GM12878 (cell line): Measurements from ENCODE around the gene RASA4B. TPM values are rescaled to one million over a fixed set of nuclear protein-coding genes. Genes with fewer than 3 reads are reported as not detected.

Experiments
- ATAC-seq: fragments of 200-7000 bp; cut with Tn5 transposase; 3 replicates; pipeline ENCODE4 v1.9.1; 2020; ENCODE audit warnings: mild to moderate bottlenecking, moderate library complexity
- BruUV-seq: library from RNA; stranded (reverse); fragments of 400-500 nt; replicated peaks from 2 replicates; lab custom pipeline; 2021; lab: Mats Ljungman, UMichigan
- CTCF ChIA-PET: fragments of 300-600 bp; sonication (Branson Sonifier 250); formaldehyde crosslinking; extraction: SDS; loops from one replicate; lab custom pipeline; 2021; ENCODE audit warnings: inconsistent platforms; lab: Yijun Ruan, JAX
- POLR2A ChIA-PET: fragments of 350-600 bp; formaldehyde crosslinking; extraction: SDS; loops from one replicate; lab custom pipeline; 2021; ENCODE audit warnings: inconsistent platforms; lab: Charles Lee
- RAD21 ChIA-PET: fragments of 300-600 bp; sonication (Branson Sonifier 250); formaldehyde crosslinking; loops from one replicate; lab custom pipeline; 2023; ENCODE audit warnings: antibody characterized with exemption; ENCODE audit not compliant: unreplicated experiment; lab: Charles Lee
- SMC1A ChIA-PET: fragments of 300-600 bp; sonication (Branson Sonifier 250); formaldehyde crosslinking; loops from one replicate; lab custom pipeline; 2023; ENCODE audit not compliant: unreplicated experiment, uncharacterized antibody; lab: Charles Lee
- DNase-seq: peaks from one replicate; pipeline ENCODE4 v3.0.0-alpha.2; 2011; ENCODE audit warnings: low read depth, low spot score
- FAIRE-seq: peaks from 3 replicates; lab custom pipeline; 2011; peaks lifted over from hg19 to GRCh38; lab: Jason Lieb, UNC
- H2AFZ ChIP-seq: 2 replicates; pipeline ENCODE4 v1.6.0; 2011; ENCODE audit warnings: low read depth, low read length, control low read depth; ENCODE audit not compliant: control insufficient read depth
- H3K27ac ChIP-seq: 2 replicates; pipeline ENCODE4 v1.5.1; 2011; ENCODE audit warnings: control low read depth; ENCODE audit not compliant: control insufficient read depth, insufficient read depth
- H3K27me3 ChIP-seq, 2 experiments: replicated peaks in 1 of 2; 2 replicates each; pipeline versions ENCODE4 v1.6.0 to v1.6.1; 2011; ENCODE audit warnings: low read length in 1 of 2; ENCODE audit not compliant: control insufficient read depth in 2 of 2, insufficient read depth in 2 of 2
- H3K36me3 ChIP-seq, 2 experiments: 2 replicates each; pipeline ENCODE4 v1.5.1; 2011; ENCODE audit warnings: low read length in 1 of 2; ENCODE audit not compliant: control insufficient read depth in 2 of 2, insufficient read depth in 2 of 2
- H3K4me1 ChIP-seq: 2 replicates; pipeline ENCODE4 v1.6.1; 2011; ENCODE audit warnings: mild to moderate bottlenecking, low read length, moderate library complexity, mixed read lengths; ENCODE audit not compliant: control insufficient read depth, insufficient read depth
- H3K4me2 ChIP-seq: 2 replicates; pipeline ENCODE4 v1.6.0; 2011; ENCODE audit warnings: control low read depth; ENCODE audit not compliant: control insufficient read depth, insufficient read depth
- H3K4me3 ChIP-seq: fragments of 200-600 bp; sonication (generic); 2 replicates; pipeline ENCODE4 v1.5.1; 2016
- H3K79me2 ChIP-seq: 2 replicates; pipeline ENCODE4 v1.6.0; 2011; ENCODE audit warnings: low read length; ENCODE audit not compliant: control insufficient read depth, insufficient read depth
- H3K9ac ChIP-seq: 2 replicates; pipeline ENCODE4 v1.8.0; 2011; ENCODE audit warnings: low read length, control low read depth, mixed read lengths; ENCODE audit not compliant: control insufficient read depth, insufficient read depth
- H3K9me3 ChIP-seq: replicated peaks from 3 replicates; pipeline ENCODE4 v1.5.1; 2011; ENCODE audit warnings: mild to moderate bottlenecking, low read length; ENCODE audit not compliant: control insufficient read depth, insufficient read depth
- H4K20me1 ChIP-seq: 2 replicates; pipeline ENCODE4 v1.6.0; 2011; ENCODE audit not compliant: control insufficient read depth, insufficient read depth
- EED ChIP-seq: sonication (generic); IDR thresholded peaks from 2 replicates; pipeline ENCODE4 v1.6.1; 2016; ENCODE audit warnings: antibody characterized with exemption, low read depth
- EZH2 ChIP-seq: IDR thresholded peaks from 2 replicates; pipeline ENCODE4 v1.6.1; 2012; ENCODE audit warnings: low read depth, mild to moderate bottlenecking, control low read depth, inconsistent platforms, low read length, borderline replicate concordance; ENCODE audit not compliant: control insufficient read depth
- HDAC2 ChIP-seq: fragments of 200-600 bp; sonication (generic); IDR thresholded peaks from 2 replicates; pipeline ENCODE4 v1.6.1; 2017
- MTA2 ChIP-seq: fragments of 450-650 bp; IDR thresholded peaks from 2 replicates; pipeline ENCODE4 v1.6.1; 2016; ENCODE audit warnings: low read depth, mild to moderate bottlenecking, moderate library complexity
- PML ChIP-seq: IDR thresholded peaks from 2 replicates; pipeline ENCODE4 v1.6.1; 2012; ENCODE audit warnings: low read length, inconsistent platforms
- RAD21 ChIP-seq: IDR thresholded peaks from 2 replicates; pipeline ENCODE4 v1.6.1; 2011; ENCODE audit warnings: mild to moderate bottlenecking, low read depth, low read length, moderate library complexity; ENCODE audit not compliant: insufficient read depth
- WRNIP1 ChIP-seq: IDR thresholded peaks from 2 replicates; pipeline ENCODE4 v1.6.1; 2011; ENCODE audit warnings: low read depth, low read length, improper control_type of control experiment, borderline replicate concordance
- ZBTB40 ChIP-seq: fragments of 450-650 bp; IDR thresholded peaks from 2 replicates; pipeline ENCODE4 v1.6.1; 2016; ENCODE audit warnings: mild to moderate bottlenecking, moderate library complexity, borderline replicate concordance
- ZNF217 ChIP-seq: fragments of 450-650 bp; IDR thresholded peaks from 2 replicates; pipeline ENCODE4 v1.6.1; 2017; ENCODE audit warnings: antibody characterized with exemption, mild to moderate bottlenecking
- ZNF274 ChIP-seq: IDR thresholded peaks from one replicate; pipeline ENCODE4 v1.8.0; 2011; ENCODE audit not compliant: insufficient read length, insufficient read depth
- WGBS: methylation state at CpG from one replicate; pipeline ENCODE4 v1.1.6; 2016; ENCODE audit warnings: low lambda C conversion rate; ENCODE audit not compliant: insufficient replicate concordance, insufficient coverage; ENCODE audit errors: missing lambda C conversion rate; 5-methylcytosine and 5-hydroxymethylcytosine counted together
- in situ Hi-C: fragments of 300-500 bp; cut with MboI; formaldehyde crosslinking; loops from 9 replicates; pipeline ENCODE4 v1.14.3; 2018; ENCODE audit warnings: mixed read lengths
- intact Hi-C: fragments of 100-400 bp; cut with micrococcal nuclease; formaldehyde crosslinking; loops from one replicate; pipeline ENCODE4 v1.14.2; 2022; ENCODE audit not compliant: unreplicated experiment
- polyA plus RNA-seq, 11 experiments: library from polyadenylated mRNA; depleted of rRNA in 4 of 11; unstranded in 6 of 11; stranded (reverse) in 5 of 11; fragments of >200 nt; fragmentation: Nextera tagmentation in 4 of 11; fragmentation: Illumina TruSeq in 1 of 11; extraction: Ambion mirVana in 4 of 11; extraction: Trizol in 1 of 11; gene quantifications; 1 replicate in 1 of 11; 2 replicates in 10 of 11; pipeline versions ENCODE4 v1.2.1 to v1.2.3, GENCODE V29; 2011 to 2016; ENCODE audit warnings: inconsistent platforms in 2 of 11, missing spikeins in 2 of 11, low read depth in 1 of 11
- total RNA-seq, 4 experiments: library from RNA; depleted of rRNA in 3 of 4; stranded (reverse); fragments of >200 nt in 3 of 4; fragmentation: Illumina TruSeq in 1 of 4; extraction: Trizol in 1 of 4; gene quantifications; 2 replicates each; pipeline versions ENCODE4 v1.2.1 to v1.2.3, GENCODE V29; 2013 to 2021
- TF ChIP-seq, protein P1 (sequence below): IDR thresholded peaks from 2 replicates; pipeline ENCODE4 v1.6.1; 2012; ENCODE audit warnings: improper control_type of control experiment, low read depth, low read length; ENCODE audit not compliant: insufficient replicate concordance

The RASA4B gene
- total and polyA plus RNA-seq, 10 of the 15 experiments (the other 5 are each of a cell fraction or from before 2014, with no cell fraction given) = 0.10 to 16.4 (median 6.4) TPM

DNA sequence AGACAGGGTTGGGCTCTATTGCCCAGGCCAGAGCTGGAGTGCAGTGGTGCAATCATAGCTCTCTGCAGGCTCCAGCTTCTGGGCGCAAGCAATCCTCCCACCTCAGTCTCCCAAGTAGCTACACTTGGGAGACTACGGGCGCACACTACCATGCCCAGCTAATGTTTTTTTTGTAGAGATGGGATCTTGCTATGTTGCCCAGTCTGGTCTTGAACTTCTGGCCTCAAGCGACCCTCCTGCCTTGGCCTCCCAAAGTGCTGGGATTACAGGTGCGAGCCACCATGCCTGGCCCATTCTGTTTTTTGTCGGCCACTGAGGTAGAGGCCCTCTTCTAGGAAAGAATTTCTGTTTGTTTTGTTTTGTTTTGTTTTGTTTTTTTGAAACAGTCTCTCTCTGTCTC is 65.1 kb downstream of the RASA4B start:
- Histone ChIP-seq H3K79me2 (no peaks in the 10 kb centered on the region), H3K4me2 (no peak overlapping the region), H3K36me3 (peaks cover 5 to 12% of the 10 kb centered on the region in 2 experiments; a peak in 3 of 4 replicates), H3K4me3 (no peak overlapping the region), H3K4me1 (no peaks in the 10 kb centered on the region), H2AFZ (no peak overlapping the region), H4K20me1 (no peaks in the 10 kb centered on the region), H3K27ac (no peak overlapping the region), H3K27me3 (no peaks in the 10 kb centered on the region), H3K9me3 (no peaks in the 10 kb centered on the region), H3K9ac (no peak overlapping the region)
- ChIA-PET CTCF (interaction anchor here (1.2 to 5.4 kb wide), 5 partner anchors 13 to 653 kb away, joined by 3 to 101 read pairs (median 18); partner anchors contain the start of genes ALKBH4 and LRWD1), RAD21 (interaction anchor here (1.9 kb wide), 1 partner anchor 48 kb away, joined by 6 read pairs; no protein-coding TSS in a partner anchor), POLR2A (no interaction called here), SMC1A (interaction anchor here (1.2 kb wide), 1 partner anchor 47 kb away, joined by 5 read pairs; no protein-coding TSS in a partner anchor)
- in situ Hi-C loops (loop anchor here (5.0 to 10.0 kb wide), 2 partner anchors 48 to 165 kb away; partner anchors contain the start of gene SH2B2), intact Hi-C loops (no loop called here)
- DNase-seq (no peak), FAIRE-seq (no peak), ATAC-seq (no peak)
- 94% methylated on average over 6 of the region's 6 CpGs for WGBS
- TF ChIP-seq EZH2 (no peak), MTA2 (no peak), ZNF274 (no peak), EED (no peak), ZBTB40 (no peak), HDAC2 (no peak), ZNF217 (no peak), RAD21 (no peak), PML (no peak), WRNIP1 (no peak)
- TF ChIP-seq, protein P1, sequence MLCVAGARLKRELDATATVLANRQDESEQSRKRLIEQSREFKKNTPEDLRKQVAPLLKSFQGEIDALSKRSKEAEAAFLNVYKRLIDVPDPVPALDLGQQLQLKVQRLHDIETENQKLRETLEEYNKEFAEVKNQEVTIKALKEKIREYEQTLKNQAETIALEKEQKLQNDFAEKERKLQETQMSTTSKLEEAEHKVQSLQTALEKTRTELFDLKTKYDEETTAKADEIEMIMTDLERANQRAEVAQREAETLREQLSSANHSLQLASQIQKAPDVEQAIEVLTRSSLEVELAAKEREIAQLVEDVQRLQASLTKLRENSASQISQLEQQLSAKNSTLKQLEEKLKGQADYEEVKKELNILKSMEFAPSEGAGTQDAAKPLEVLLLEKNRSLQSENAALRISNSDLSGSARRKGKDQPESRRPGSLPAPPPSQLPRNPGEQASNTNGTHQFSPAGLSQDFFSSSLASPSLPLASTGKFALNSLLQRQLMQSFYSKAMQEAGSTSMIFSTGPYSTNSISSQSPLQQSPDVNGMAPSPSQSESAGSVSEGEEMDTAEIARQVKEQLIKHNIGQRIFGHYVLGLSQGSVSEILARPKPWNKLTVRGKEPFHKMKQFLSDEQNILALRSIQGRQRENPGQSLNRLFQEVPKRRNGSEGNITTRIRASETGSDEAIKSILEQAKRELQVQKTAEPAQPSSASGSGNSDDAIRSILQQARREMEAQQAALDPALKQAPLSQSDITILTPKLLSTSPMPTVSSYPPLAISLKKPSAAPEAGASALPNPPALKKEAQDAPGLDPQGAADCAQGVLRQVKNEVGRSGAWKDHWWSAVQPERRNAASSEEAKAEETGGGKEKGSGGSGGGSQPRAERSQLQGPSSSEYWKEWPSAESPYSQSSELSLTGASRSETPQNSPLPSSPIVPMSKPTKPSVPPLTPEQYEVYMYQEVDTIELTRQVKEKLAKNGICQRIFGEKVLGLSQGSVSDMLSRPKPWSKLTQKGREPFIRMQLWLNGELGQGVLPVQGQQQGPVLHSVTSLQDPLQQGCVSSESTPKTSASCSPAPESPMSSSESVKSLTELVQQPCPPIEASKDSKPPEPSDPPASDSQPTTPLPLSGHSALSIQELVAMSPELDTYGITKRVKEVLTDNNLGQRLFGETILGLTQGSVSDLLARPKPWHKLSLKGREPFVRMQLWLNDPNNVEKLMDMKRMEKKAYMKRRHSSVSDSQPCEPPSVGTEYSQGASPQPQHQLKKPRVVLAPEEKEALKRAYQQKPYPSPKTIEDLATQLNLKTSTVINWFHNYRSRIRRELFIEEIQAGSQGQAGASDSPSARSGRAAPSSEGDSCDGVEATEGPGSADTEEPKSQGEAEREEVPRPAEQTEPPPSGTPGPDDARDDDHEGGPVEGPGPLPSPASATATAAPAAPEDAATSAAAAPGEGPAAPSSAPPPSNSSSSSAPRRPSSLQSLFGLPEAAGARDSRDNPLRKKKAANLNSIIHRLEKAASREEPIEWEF = no peak
- BruUV-seq = no TSS peak
